ENCODE results near the gene RPL35A. TPM values are rescaled to one million over a fixed set of nuclear protein-coding genes. Genes with fewer than 3 reads are reported as not detected.
A peak's percentile ranks its signal among the peaks of the same experiment; 100 is the strongest.

Gene RPL35A
- total RNA-seq, 1 donor from 2014 or later, result 1,252 TPM

GRCh38 chr3:197951392-197951990, 1.5 kb downstream of the RPL35A start:
- Mint-ChIP-seq H3K9me3 (no peaks in the 10 kb centered on the region), H3K27me3 (ENCODE audit: low read depth) (no peaks in the 10 kb centered on the region), H3K36me3 (peaks cover 20% of the 10 kb centered on the region), H3K4me3 (peak overlapping the region; percentile 98), H3K27ac (peak overlapping the region; percentile 99), H3K4me1 (peaks cover 31% of the 10 kb centered on the region)
- no peak for DNase-seq (ENCODE audit: low spot score in 2 of 2, unreplicated experiment in 2 of 2)
- TF ChIP-seq CTCF (IDR thresholded peaks at IDR 0.05; ENCODE audit: unreplicated experiment), result no peak

GRCh38 chr3:197952440-197952839, 2.5 kb downstream of the RPL35A start:
- Mint-ChIP-seq H3K27ac (no peak overlapping the region), H3K9me3 (no peaks in the 10 kb centered on the region), H3K27me3 (ENCODE audit: low read depth) (no peaks in the 10 kb centered on the region), H3K4me3 (peak overlapping the region; percentile 55), H3K36me3 (peaks cover 20% of the 10 kb centered on the region), H3K4me1 (peaks cover 31% of the 10 kb centered on the region)
- TF ChIP-seq CTCF (IDR thresholded peaks at IDR 0.05; ENCODE audit: unreplicated experiment), result no peak
- no peak for DNase-seq (ENCODE audit: low spot score in 2 of 2, unreplicated experiment in 2 of 2)

GRCh38 chr3:197953325-197953724, 3.3 kb downstream of the RPL35A start:
- H3K27ac Mint-ChIP-seq, result peak overlapping the region; percentile 41
- no peaks in the 10 kb centered on the region for H3K27me3 Mint-ChIP-seq (ENCODE audit: low read depth)
- DNase-seq (ENCODE audit: low spot score in 2 of 2, unreplicated experiment in 2 of 2), result no peak
- H3K9me3 Mint-ChIP-seq, result no peaks in the 10 kb centered on the region
- no peak for TF ChIP-seq CTCF (IDR thresholded peaks at IDR 0.05; ENCODE audit: unreplicated experiment)
- peak overlapping the region; percentile 55 for H3K4me3 Mint-ChIP-seq
- H3K4me1 Mint-ChIP-seq, result peaks cover 33% of the 10 kb centered on the region
- peaks cover 20% of the 10 kb centered on the region for H3K36me3 Mint-ChIP-seq

- Mint-ChIP-seq H3K27ac (peak overlapping the region; percentile 41), H3K4me1 (peaks cover 34% of the 10 kb centered on the region), H3K36me3 (peaks cover 20% of the 10 kb centered on the region), H3K4me3 (no peak overlapping the region), H3K9me3 (no peaks in the 10 kb centered on the region), H3K27me3 (ENCODE audit: low read depth) (no peaks in the 10 kb centered on the region)
- no peak for DNase-seq (ENCODE audit: low spot score in 2 of 2, unreplicated experiment in 2 of 2)
- TF ChIP-seq CTCF (IDR thresholded peaks at IDR 0.05; ENCODE audit: unreplicated experiment), result no peak
Observed at GRCh38 chr3:197953881-197954280, 3.9 kb downstream of the RPL35A start.

GRCh38 chr3:197955892-197956477, 6.0 kb downstream of the RPL35A start:
- Mint-ChIP-seq H3K27ac (no peak overlapping the region), H3K4me3 (no peak overlapping the region), H3K27me3 (ENCODE audit: low read depth) (no peaks in the 10 kb centered on the region), H3K36me3 (peaks cover 19% of the 10 kb centered on the region), H3K4me1 (peaks cover 37% of the 10 kb centered on the region), H3K9me3 (no peaks in the 10 kb centered on the region)
- TF ChIP-seq CTCF (IDR thresholded peaks at IDR 0.05; ENCODE audit: unreplicated experiment), result no peak
- DNase-seq (ENCODE audit: low spot score in 2 of 2, unreplicated experiment in 2 of 2), result no peak

Measured in mesothelial cell of epicardium (in vitro differentiated cells).